Body of pancreas (tissue), 4 donors: ENCODE data around the gene LYL1.

Experiments used
- POLR2A ChIP-seq, 3 donors: fragments of 450-650 bp; IDR thresholded peaks; one replicate each; pipeline ENCODE4 v1.6.1; 2016; ENCODE audit warnings: antibody characterized with exemption in 3 of 3, mild to moderate bottlenecking in 2 of 3
- TF ChIP-seq, protein P1 (sequence below), 7 experiments: fragments of 450-650 bp in 4 of 7; fragments of 200-600 bp in 3 of 7; sonication (generic) in 3 of 7; IDR thresholded peaks; one replicate each; pipeline ENCODE4 v1.5.1; 2016 to 2019; ENCODE audit warnings: antibody characterized with exemption in 7 of 7

DNA sequence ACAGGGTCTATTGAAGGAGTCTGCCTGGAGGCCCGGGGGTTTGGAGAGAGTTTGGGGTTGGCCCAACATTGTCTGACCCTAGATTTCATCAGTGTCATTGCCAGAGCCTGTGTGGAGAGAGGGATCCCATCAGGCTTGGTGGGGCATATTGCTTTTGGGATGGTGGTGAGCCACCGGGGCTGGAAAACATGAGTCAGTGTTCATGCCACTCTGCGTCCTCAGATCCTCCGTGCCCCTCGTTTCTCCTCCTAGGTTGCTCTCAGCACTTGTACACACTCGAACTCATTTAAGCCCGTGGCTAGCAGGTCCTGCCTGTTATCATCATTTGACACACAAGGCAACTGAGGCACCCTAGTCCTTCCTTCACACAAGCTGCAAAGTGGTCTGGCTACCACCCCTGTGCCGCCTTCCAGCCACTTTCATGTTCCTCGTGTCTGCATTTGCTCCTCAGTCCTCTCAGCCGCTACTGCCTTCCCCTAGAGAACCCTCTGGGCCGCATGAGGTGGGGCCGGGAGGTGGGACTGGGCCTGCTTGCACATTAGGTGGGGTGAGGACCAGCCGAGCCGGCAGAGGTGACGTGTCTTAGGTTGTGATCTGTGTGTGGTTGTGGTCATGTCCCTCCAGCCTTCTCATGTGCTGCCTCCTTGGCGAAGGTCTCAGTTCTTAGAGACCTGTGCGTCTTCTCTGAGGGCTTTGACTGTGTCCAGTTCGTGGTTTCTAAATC lies 19.1 kb upstream of the LYL1 start:
- TF ChIP-seq, protein P1, sequence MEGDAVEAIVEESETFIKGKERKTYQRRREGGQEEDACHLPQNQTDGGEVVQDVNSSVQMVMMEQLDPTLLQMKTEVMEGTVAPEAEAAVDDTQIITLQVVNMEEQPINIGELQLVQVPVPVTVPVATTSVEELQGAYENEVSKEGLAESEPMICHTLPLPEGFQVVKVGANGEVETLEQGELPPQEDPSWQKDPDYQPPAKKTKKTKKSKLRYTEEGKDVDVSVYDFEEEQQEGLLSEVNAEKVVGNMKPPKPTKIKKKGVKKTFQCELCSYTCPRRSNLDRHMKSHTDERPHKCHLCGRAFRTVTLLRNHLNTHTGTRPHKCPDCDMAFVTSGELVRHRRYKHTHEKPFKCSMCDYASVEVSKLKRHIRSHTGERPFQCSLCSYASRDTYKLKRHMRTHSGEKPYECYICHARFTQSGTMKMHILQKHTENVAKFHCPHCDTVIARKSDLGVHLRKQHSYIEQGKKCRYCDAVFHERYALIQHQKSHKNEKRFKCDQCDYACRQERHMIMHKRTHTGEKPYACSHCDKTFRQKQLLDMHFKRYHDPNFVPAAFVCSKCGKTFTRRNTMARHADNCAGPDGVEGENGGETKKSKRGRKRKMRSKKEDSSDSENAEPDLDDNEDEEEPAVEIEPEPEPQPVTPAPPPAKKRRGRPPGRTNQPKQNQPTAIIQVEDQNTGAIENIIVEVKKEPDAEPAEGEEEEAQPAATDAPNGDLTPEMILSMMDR (IDR thresholded peaks at IDR 0.05), result no peak
- TF ChIP-seq POLR2A (IDR thresholded peaks at IDR 0.05), result no peak
